HG02571 (cell line): ENCODE measurements around the gene OARD1.

Source experiments
- ATAC-seq: cut with Tn5 transposase; IDR thresholded peaks from one replicate; pipeline ENCODE4 v1.9.1; 2021; ENCODE audit warnings: mild to moderate bottlenecking, moderate library complexity; ENCODE audit not compliant: unreplicated experiment

OARD1 gene

DNA sequence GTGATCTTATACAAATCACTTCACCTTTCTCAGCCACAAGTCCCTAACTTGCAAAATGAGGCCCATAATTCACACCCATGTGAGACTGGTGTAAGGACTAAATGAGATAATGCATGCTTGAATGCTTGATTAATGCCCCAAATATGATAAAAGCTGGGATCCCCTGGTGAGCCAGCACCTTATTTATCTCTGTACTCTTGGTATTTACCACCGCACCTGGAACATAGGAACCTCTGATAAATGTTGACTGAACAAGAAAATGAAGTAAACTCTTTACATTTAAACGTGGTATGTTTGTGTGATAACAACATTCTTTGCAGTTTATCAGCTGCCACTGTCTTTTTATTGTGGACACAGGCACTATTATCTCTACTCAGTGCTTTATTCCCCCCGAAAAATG, 21.6 kb downstream of the OARD1 start:
- no peak for ATAC-seq

DNA sequence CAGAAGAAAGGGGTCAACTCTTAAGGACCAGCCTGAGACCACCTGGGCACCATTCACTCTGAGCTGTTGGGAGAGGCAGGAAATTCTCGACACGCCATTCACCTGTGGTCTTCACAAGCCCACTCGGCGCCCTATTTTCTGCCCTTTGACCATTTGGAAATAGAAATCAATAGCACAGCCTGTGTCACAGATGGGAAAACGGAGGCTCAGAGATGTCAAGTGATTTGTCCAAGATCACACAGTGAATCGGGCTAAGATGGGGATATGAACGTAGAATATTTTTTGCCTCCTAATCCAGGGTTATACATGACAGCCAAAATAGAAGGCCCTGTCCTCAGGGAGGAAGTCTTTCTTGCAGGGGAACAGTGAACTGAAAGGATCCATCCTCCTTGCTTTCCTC, 22.2 kb downstream of the OARD1 start:
- no peak for ATAC-seq

DNA sequence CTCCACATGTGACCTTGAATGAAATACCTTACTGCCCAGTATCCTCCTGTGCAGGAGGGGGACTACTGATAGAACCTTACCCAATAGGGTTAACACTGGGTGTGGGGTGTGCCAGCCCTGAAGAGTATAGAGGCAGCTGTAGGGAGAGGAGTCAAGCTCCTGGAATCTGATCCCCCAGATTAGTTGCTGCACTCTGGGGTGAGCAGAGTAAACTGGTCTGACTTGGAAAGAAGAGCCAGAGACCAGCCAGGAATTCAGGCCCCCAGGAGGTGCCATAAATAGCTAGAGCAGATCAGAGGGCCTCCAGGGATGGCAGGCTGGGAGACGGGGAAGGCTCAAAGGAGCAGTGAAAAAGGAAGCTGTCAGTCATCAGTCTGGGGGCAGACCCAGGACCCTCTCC, 22.6 kb downstream of the OARD1 start:
- ATAC-seq: no peak

DNA sequence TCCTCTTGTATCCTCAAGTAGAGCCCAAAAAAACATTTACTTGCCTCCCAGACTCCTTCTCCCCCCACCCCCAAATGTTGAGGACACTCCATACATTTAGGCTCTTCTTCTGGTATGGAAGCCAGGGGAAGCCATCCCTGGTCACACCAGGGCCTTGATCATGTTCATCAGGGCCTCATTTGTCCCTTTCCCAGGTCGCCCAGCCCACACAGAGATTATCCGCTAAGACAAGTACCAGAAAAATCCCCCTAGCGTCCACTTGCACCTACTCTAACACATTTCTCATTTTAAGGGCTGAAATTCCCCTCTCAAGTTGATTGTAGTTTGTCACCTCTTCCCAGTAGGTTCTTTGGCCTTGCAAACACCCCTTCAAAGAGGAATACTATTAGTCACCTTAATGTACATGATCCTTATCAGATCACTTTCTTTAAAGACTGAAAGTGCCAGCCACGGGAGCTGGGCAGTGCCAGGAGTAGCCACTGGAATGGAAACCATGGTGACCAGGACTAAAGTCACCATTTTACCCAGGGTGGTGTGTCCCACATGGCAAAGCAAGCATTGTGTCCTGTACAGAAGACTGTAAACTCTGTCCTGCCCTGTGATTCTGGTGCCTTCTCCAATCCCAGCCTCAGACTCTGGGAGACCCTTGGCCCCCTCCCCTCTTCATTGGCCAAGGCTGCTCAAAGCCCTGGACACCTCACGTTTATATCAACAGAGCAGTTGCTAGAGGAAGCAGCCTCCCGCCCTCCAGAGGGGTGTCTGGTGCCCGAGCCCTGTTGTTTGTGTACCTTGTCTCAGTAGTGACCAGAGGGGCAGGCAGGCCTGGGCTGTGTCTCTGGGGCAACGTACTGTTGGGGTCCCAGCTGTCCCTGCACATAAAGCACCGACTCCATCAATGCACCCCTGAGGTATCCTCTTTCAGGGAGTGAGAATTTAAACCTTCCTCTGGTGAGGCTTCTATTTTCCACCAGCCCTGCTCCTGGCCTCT, 24.1 kb downstream of the OARD1 start:
- ATAC-seq: no peak

DNA sequence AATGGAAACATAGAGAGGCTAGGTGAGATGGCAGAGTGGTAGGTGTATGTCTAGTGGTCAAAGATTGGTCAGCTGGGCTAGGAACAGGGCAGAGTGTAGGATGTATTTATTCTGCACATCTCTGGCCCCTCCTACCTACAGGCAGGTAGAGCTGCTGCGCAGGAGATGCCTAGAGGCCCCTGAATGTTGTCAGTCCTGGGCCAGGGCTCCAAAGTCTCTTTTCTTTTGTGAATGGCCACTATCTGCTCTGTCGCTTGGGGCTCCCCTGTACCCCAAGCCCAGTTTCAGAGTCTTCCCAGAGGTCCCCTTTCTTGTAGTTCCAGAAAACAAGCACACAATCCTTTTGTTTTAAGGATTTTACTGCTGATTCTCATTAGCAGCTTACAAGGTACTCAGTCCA, 24.9 kb downstream of the OARD1 start:
- no peak for ATAC-seq

DNA sequence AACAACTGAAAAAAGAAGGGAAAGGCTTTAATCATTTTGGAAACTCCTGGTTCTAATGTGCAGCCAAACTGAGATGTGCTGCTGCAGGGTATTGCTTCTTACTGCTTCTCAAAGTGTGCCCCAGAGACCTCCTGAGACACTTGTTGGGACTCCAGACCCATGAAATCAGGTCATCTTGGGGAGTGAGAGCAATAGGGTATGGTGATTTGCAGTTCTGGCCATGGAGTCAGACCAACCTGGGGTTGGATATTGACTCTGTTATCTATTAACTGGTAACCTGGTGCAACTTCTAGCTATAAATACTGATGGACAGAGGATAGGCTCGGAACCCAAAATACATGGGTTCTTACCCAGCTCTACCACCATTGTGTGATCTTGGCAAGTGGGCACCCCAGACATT, 26.1 kb downstream of the OARD1 start:
- no peak for ATAC-seq

DNA sequence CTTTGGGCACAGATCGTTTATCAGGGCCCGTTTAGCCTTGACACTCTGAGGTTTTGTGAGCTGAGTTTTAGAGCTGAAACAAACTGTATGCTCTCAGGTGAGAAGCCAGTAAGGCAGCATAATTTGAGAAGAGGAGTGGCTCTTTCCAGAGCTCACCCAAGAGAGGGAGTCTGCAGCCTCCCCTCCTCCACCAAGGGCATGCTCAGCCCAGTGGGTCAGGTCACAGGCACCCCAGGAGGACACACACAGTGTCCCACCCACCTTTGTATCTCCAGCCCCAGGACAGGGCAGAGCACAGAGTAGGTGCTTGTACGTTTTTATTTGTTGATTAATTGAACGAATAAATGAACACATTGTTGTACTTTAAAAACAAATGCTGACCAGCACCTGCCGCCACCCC, 26.5 kb downstream of the OARD1 start:
- ATAC-seq: no peak

DNA sequence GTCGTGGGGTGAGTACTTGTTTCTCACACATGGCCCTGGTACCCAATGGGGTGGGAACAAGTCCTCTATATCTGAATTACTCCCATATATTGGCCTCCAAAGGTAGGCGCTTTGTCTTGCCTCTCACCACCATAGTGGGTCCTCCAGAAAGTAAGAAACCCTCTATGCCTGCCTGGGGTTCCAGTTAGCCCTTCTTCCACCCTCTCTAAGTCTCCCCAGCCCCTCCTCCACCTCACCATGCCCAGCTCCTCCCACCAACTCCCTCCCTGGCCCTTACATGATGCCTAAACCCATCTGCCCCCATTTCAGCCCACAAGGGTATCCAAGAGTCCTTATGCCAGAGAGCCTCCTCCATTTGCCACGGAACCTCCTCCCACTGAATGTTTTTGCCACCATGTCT, 29.0 kb downstream of the OARD1 start:
- ATAC-seq: no peak

DNA sequence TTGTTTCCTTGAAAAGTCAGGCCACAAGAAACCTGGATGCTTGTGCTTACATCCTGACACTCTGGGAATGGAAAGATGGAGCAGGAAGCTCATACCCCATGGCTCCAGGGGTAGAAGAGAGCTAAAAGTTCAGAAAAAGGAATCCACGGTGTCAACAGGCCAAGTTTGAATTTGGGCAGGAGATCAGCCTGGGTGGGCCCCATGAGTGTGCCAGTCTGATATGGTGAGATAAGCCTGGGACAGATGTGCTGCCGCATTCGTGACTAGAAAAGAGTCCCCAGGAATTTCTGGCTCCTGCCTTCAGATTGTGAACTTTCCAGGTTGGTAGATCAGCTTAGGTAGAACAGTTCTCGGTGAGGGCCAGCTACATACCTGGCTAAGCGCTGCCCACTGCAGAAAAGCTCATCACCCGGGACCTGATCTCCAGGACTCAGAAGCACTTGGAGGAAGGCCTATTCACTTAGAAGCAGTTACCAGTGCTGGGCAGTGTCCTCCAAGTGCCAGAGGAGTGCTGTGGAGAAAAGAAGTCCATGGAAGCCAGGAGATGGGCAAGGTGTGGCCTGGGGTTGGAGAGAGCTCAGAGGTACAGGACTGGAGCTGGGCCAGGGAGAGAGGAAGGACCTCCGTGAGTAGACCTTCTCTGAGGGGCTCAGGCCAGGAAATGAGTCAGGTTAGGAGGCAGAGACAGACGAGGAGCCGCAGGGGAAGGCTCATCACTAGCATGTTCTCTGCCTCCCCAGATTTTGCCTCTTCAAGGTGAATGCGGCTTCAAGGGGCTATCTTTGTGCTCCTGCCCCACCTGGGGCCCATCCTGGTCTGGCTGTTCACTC, 29.7 kb downstream of the OARD1 start, which contains the start of gene TSPO2:
Gene TSPO2, plus strand, starts transcription at position 242 of the 830 bp plus-strand sequence. Its CDS starts 519 bp downstream, at position 761.
- ATAC-seq: no peak

DNA sequence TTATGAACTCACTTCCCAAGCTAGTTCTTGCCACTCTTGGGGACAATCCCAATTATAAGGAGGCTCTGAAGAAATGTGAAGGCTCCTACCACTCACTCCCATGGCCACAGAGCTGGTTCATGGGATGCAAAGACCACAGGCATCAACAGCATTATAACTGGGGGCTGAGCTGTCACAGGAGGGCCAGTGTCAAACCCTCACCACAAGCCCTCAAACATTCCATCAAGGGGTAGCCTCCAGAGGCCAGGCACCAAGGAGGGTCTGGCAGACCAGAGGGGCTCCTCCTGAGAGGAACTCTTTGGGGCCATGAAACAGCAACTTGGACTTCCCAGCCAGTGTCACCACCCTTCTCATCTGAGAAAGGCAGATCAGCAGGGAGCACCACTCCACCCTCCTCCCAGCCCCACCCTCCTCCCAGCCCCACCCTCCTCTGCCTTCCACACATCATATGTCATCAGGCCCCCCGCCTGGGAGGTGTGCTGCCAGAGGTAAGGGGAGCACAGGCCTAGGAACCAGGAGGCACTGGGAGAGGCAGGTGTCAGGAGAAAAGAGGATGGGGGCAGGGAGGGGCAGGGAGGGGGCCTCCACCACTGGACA, 31.1 kb downstream of the OARD1 start:
- no peak for ATAC-seq

DNA sequence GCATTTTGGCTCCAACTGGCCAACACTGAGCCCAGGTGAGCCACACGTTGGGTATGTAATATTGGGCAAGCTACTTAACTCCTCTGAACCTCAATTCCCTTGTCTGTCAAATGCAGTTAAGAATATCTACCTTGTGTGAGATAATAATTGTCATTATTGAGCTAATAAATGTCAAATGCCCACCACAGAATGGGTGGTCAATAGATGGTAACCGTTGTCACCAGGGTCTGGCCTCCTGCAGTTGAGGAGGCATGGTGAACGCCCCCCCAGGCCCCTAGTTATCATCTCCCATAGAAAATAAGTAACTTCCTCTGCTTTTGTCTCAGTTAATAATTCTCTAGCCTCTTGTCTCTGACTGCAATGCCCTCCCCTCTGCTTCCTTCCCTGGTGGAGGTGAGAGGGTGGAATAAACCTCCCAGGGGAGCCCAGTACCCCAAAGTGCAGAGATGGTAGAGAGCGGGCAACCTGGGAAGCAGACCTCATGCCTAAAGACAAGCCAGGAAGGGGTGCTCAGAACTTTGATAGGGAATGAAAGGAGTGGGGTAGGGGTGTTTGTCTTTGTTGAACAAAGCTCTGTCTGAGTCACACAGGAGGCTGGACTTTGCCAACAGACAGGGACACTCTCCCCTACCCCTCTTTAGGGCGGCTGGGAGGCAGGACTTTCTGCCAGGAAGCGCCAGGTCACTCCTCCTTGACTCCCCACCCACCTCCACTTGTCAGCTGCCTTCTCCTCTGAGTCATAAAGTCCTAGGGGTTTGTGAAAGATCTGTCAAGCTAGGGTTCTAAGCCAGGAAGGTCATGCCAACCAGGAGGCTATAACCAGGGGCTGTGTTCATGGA, 31.8 kb downstream of the OARD1 start:
- no peak for ATAC-seq

DNA sequence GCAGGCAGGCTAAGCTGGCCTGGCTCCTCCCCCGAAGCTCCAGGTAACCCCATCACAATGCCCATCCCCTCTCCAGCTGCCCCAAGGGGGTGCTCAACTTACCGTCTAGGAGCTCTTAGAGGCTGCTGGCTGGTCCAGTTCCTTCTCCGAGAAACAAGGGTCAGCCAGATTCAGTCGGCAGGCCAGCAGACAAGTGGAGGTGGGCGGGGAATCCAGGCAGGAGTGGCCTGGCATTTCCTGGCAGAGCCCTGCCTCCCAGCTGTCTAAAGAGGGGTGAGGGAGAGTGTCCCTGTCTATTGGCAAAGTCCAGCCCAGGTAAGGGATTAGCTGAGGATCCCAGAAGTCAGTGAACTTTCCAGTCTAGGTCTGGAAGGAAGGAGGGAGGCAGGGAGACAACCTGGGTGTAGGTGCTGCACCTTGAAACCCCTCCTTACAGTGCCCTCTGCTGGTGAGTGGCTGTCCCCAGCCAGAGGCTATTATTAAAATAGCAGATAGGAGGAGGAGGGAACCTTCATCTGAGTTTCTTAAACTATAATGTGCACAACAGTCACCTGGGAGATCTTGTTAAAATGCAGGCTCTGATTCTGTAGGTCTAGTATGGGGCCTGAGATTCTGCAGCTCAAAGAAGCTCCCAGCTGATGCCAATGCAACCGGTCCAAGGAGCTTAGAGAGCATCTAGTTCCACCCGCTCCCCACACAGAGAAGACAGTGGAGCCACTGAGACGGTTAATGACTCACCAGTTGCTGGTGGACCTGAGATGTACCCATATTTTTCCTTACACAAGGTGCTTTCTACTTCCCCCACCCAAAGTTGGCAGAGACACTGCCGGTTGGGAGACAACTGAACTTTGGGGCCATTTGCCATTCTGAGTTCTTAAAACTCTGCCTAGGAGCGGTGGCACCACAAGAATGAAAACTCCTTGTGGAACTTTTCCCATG, 32.8 kb downstream of the OARD1 start, which contains the start of gene UNC5CL:
Gene UNC5CL, minus strand, starts transcription at position 162 of the 939 bp plus-strand sequence. CDS start 4,147 bp downstream, outside the sequence.
- ATAC-seq: no peak

DNA sequence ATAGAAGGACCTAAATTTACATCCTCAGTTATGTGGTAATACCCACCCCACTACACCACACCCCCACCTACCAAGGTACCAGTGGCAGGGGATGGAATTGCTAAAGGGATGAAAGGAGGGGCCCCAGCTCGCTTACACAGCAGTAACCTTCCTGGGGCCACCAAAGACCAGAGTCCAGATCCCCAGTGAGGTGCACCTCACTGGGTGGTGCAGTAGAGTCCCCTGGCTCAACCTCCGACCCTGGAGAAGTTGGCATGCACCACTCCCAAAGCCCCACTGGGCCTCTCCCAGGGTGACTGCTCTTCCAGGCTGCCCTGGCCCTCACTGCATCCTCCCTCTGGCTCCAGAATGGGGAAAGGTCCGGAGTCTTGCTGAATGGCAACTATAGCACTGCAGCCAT, 34.0 kb downstream of the OARD1 start:
- ATAC-seq: no peak

DNA sequence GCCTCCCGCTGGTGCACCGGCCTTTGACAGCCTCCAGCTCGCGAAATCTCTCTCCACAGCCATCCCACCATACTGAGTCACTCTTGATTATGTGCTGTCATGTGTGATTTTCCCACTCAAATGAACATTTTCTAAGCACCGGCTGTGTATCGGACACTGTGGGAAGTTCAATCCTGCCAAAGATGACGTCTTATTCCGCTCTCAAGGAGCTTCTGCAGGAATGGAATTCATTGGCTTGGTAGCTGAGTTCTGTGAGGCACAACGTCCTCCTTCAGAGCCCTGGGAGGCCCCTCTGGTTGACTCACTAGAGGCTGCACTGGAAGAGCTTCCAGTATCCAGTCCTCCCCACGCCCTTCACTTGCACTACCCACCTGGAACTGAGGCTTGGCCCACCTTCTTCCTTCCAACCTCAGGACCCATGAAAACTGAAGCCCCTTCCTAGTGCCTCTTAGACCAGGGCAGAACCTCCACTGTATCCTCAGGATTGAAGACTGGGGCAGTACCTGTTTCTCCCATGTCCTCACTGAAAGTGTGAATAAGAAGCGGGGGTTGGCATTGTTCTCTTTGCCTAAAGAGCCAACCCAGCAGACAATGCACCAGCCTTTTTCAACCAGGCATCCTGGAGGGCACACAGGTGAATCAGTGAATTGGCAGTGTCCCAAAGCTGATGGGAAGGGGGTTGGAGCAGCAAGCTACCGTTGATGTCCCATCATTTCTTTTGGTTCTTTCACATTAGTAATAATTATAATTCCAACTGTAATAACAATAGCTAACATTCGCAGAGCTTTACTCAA, 34.9 kb downstream of the OARD1 start:
- no peak for ATAC-seq

DNA sequence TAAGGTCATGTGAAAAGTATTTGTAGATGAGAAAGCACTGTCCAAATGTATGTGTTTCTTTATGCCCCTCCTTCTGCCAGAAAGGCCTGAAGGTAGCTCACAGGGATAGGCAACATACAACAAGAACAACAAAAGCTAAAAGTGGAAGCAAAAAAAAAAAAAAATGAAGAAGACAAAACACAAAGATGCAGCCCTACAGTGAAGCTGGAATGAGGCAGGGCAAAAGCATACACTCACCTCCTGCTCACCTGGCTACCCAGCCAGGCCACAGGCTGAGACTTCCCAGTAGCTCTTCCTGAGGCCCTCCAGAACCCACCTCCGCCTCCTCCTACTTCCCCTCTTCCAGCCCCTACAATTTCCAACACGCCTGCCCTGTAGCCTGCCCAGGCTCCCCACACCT, 35.6 kb downstream of the OARD1 start:
- no peak for ATAC-seq

DNA sequence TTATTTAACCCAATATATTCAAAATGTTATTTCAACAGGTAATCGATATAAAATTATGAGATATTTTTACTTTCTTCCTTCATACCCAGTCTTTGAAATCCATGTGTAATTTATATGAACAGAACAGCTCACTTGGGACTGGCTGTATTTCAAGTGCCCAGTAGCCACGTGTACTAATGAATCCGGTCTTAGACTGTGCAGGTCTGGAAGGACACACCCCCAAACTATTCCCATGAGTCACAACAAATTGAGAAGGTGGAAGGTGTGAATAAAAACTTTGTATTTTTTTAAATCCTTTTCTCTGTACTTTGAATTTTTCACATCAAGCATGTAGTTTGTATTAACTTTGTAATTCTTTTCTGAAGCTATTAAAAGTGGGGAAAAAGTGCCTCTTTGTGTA, 36.0 kb downstream of the OARD1 start:
- no peak for ATAC-seq

DNA sequence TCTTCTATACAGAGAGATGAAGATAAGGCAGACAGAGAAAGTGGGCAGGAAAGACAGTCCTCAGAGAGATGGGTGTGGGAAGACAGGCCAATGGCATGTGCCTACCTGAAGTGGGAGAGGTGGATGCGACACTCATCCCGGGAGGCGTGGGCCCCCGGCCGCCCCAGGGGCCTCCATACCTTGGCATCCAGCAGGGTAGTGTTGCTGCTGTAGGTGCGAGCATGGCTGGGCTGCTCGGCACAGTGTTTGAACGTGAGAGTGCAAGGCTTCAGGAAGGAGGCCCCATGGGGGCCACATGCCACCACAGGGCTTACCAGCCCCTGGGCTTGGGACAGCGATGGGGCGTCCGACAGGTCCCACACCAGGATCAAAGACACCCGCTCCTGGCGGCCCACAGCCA, 38.4 kb downstream of the OARD1 start:
- no peak for ATAC-seq

DNA sequence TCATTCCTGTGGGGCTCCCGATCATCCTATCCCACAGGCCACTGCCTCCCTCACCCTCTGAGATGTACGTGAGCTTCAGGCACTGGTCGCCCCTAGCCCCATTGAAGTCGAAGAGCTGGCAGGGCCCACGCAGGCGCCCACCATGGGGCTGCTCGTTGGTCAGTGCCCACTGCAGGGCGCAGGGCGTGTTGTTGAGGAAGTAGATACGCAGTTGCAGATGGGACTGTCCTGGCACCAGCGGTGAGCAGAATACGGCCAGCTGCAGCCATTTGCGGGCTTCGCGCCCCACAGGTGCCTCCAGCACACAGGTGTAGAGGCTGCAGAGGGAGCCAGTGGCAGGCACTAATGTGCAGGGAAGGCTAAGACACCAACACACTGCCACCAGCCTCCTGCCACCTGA, 39.3 kb downstream of the OARD1 start:
- no peak for ATAC-seq
